GM12878 (cell line): Measurements from ENCODE around the gene PTGR2. TPM values are rescaled to one million over a fixed set of nuclear protein-coding genes. Genes with fewer than 3 reads are reported as not detected.

Experiments
- ATAC-seq: fragments of 200-7000 bp; cut with Tn5 transposase; 3 replicates; pipeline ENCODE4 v1.9.1; 2020; ENCODE audit warnings: mild to moderate bottlenecking, moderate library complexity
- BruUV-seq: library from RNA; stranded (reverse); fragments of 400-500 nt; replicated peaks from 2 replicates; lab custom pipeline; 2021; lab: Mats Ljungman, UMichigan
- CTCF ChIA-PET: fragments of 300-600 bp; sonication (Branson Sonifier 250); formaldehyde crosslinking; extraction: SDS; loops from one replicate; lab custom pipeline; 2021; ENCODE audit warnings: inconsistent platforms; lab: Yijun Ruan, JAX
- POLR2A ChIA-PET: fragments of 350-600 bp; formaldehyde crosslinking; extraction: SDS; loops from one replicate; lab custom pipeline; 2021; ENCODE audit warnings: inconsistent platforms; lab: Charles Lee
- RAD21 ChIA-PET: fragments of 300-600 bp; sonication (Branson Sonifier 250); formaldehyde crosslinking; loops from one replicate; lab custom pipeline; 2023; ENCODE audit warnings: antibody characterized with exemption; ENCODE audit not compliant: unreplicated experiment; lab: Charles Lee
- SMC1A ChIA-PET: fragments of 300-600 bp; sonication (Branson Sonifier 250); formaldehyde crosslinking; loops from one replicate; lab custom pipeline; 2023; ENCODE audit not compliant: unreplicated experiment, uncharacterized antibody; lab: Charles Lee
- DNase-seq: peaks from one replicate; pipeline ENCODE4 v3.0.0-alpha.2; 2011; ENCODE audit warnings: low read depth, low spot score
- FAIRE-seq: peaks from 3 replicates; lab custom pipeline; 2011; peaks lifted over from hg19 to GRCh38; lab: Jason Lieb, UNC
- H2AFZ ChIP-seq: 2 replicates; pipeline ENCODE4 v1.6.0; 2011; ENCODE audit warnings: low read depth, low read length, control low read depth; ENCODE audit not compliant: control insufficient read depth
- H3K27ac ChIP-seq: 2 replicates; pipeline ENCODE4 v1.5.1; 2011; ENCODE audit warnings: control low read depth; ENCODE audit not compliant: control insufficient read depth, insufficient read depth
- H3K27me3 ChIP-seq, 2 experiments: replicated peaks in 1 of 2; 2 replicates each; pipeline versions ENCODE4 v1.6.0 to v1.6.1; 2011; ENCODE audit warnings: low read length in 1 of 2; ENCODE audit not compliant: control insufficient read depth in 2 of 2, insufficient read depth in 2 of 2
- H3K36me3 ChIP-seq, 2 experiments: 2 replicates each; pipeline ENCODE4 v1.5.1; 2011; ENCODE audit warnings: low read length in 1 of 2; ENCODE audit not compliant: control insufficient read depth in 2 of 2, insufficient read depth in 2 of 2
- H3K4me1 ChIP-seq: 2 replicates; pipeline ENCODE4 v1.6.1; 2011; ENCODE audit warnings: mild to moderate bottlenecking, low read length, moderate library complexity, mixed read lengths; ENCODE audit not compliant: control insufficient read depth, insufficient read depth
- H3K4me2 ChIP-seq: 2 replicates; pipeline ENCODE4 v1.6.0; 2011; ENCODE audit warnings: control low read depth; ENCODE audit not compliant: control insufficient read depth, insufficient read depth
- H3K4me3 ChIP-seq: fragments of 200-600 bp; sonication (generic); 2 replicates; pipeline ENCODE4 v1.5.1; 2016
- H3K79me2 ChIP-seq: 2 replicates; pipeline ENCODE4 v1.6.0; 2011; ENCODE audit warnings: low read length; ENCODE audit not compliant: control insufficient read depth, insufficient read depth
- H3K9ac ChIP-seq: 2 replicates; pipeline ENCODE4 v1.8.0; 2011; ENCODE audit warnings: low read length, control low read depth, mixed read lengths; ENCODE audit not compliant: control insufficient read depth, insufficient read depth
- H3K9me3 ChIP-seq: replicated peaks from 3 replicates; pipeline ENCODE4 v1.5.1; 2011; ENCODE audit warnings: mild to moderate bottlenecking, low read length; ENCODE audit not compliant: control insufficient read depth, insufficient read depth
- H4K20me1 ChIP-seq: 2 replicates; pipeline ENCODE4 v1.6.0; 2011; ENCODE audit not compliant: control insufficient read depth, insufficient read depth
- BMI1 ChIP-seq: fragments of 450-650 bp; IDR thresholded peaks from 2 replicates; pipeline ENCODE4 v1.6.1; 2016; ENCODE audit warnings: mild to moderate bottlenecking, moderate library complexity, borderline replicate concordance
- CTCF ChIP-seq, 3 experiments: IDR thresholded peaks in 2 of 3; conservative IDR thresholded peaks in 1 of 3; 2 replicates each; pipeline ENCODE4 v1.5.1; 2011; ENCODE audit warnings: low read depth in 3 of 3, low read length in 3 of 3, mild to moderate bottlenecking in 3 of 3, control low read depth in 2 of 3, moderate library complexity in 2 of 3, inconsistent platforms in 1 of 3, mixed read lengths in 1 of 3; ENCODE audit not compliant: control insufficient read depth in 2 of 3, insufficient read depth in 1 of 3; ENCODE audit errors: extremely low read depth in 1 of 3
- EZH2 ChIP-seq: IDR thresholded peaks from 2 replicates; pipeline ENCODE4 v1.6.1; 2012; ENCODE audit warnings: low read depth, mild to moderate bottlenecking, control low read depth, inconsistent platforms, low read length, borderline replicate concordance; ENCODE audit not compliant: control insufficient read depth
- MTA3 ChIP-seq: IDR thresholded peaks from 2 replicates; pipeline ENCODE4 v1.6.1; 2012; ENCODE audit warnings: low read length, inconsistent platforms, borderline replicate concordance
- PAX8 ChIP-seq: fragments of 450-650 bp; IDR thresholded peaks from 2 replicates; pipeline ENCODE4 v1.6.1; 2017; ENCODE audit warnings: mild to moderate bottlenecking, moderate library complexity
- POLR2A ChIP-seq: IDR thresholded peaks from 2 replicates; pipeline ENCODE4 v1.6.1; 2011; ENCODE audit warnings: low read depth, mild to moderate bottlenecking, low read length
- SP1 ChIP-seq: IDR thresholded peaks from one replicate; pipeline ENCODE4 v1.6.1; 2011; ENCODE audit warnings: low read depth, low read length
- SREBF2 ChIP-seq: IDR thresholded peaks from 2 replicates; pipeline ENCODE4 v1.6.1; 2012; ENCODE audit warnings: mild to moderate bottlenecking, low read length
- ZNF24 ChIP-seq: fragments of 450-650 bp; IDR thresholded peaks from 2 replicates; pipeline ENCODE4 v1.6.1; 2017; ENCODE audit warnings: antibody characterized with exemption, mild to moderate bottlenecking
- WGBS: methylation state at CpG from one replicate; pipeline ENCODE4 v1.1.6; 2016; ENCODE audit warnings: low lambda C conversion rate; ENCODE audit not compliant: insufficient replicate concordance, insufficient coverage; ENCODE audit errors: missing lambda C conversion rate; 5-methylcytosine and 5-hydroxymethylcytosine counted together
- in situ Hi-C: fragments of 300-500 bp; cut with MboI; formaldehyde crosslinking; loops from 9 replicates; pipeline ENCODE4 v1.14.3; 2018; ENCODE audit warnings: mixed read lengths
- intact Hi-C: fragments of 100-400 bp; cut with micrococcal nuclease; formaldehyde crosslinking; loops from one replicate; pipeline ENCODE4 v1.14.2; 2022; ENCODE audit not compliant: unreplicated experiment
- polyA plus RNA-seq, 11 experiments: library from polyadenylated mRNA; depleted of rRNA in 4 of 11; unstranded in 6 of 11; stranded (reverse) in 5 of 11; fragments of >200 nt; fragmentation: Nextera tagmentation in 4 of 11; fragmentation: Illumina TruSeq in 1 of 11; extraction: Ambion mirVana in 4 of 11; extraction: Trizol in 1 of 11; gene quantifications; 1 replicate in 1 of 11; 2 replicates in 10 of 11; pipeline versions ENCODE4 v1.2.1 to v1.2.3, GENCODE V29; 2011 to 2016; ENCODE audit warnings: inconsistent platforms in 2 of 11, missing spikeins in 2 of 11, low read depth in 1 of 11
- total RNA-seq, 4 experiments: library from RNA; depleted of rRNA in 3 of 4; stranded (reverse); fragments of >200 nt in 3 of 4; fragmentation: Illumina TruSeq in 1 of 4; extraction: Trizol in 1 of 4; gene quantifications; 2 replicates each; pipeline versions ENCODE4 v1.2.1 to v1.2.3, GENCODE V29; 2013 to 2021
- TF ChIP-seq, protein P1 (sequence below): fragments of 450-650 bp; IDR thresholded peaks from 2 replicates; pipeline ENCODE4 v1.6.1; 2016; ENCODE audit warnings: mild to moderate bottlenecking, moderate library complexity, borderline replicate concordance

Gene PTGR2
- total and polyA plus RNA-seq, 10 of the 15 experiments (the other 5 are each of a cell fraction or from before 2014, with no cell fraction given): 3.3 to 12.8 (median 8.4) TPM

GRCh38 chr14:73842201-73842600 is 9.4 kb upstream of the PTGR2 start:
- no peak overlapping the region for H2AFZ ChIP-seq
- no peak for DNase-seq
- no peak for FAIRE-seq
- H3K36me3 ChIP-seq: no peaks in the 10 kb centered on the region
- H3K4me2 ChIP-seq: no peak overlapping the region
- RAD21 ChIA-PET: no interaction called here
- 100% methylated on average over 1 of the region's 1 CpG for WGBS
- no TSS peak for BruUV-seq
- H3K27me3 ChIP-seq: no peaks in the 10 kb centered on the region
- POLR2A ChIA-PET: interaction anchor here (0.7 kb wide), 1 partner anchor 12 kb away, joined by 5 read pairs; no protein-coding TSS in a partner anchor
- ATAC-seq: no peak
- intact Hi-C loops: no loop called here
- H3K27ac ChIP-seq: no peak overlapping the region
- H3K4me3 ChIP-seq: no peak overlapping the region
- H4K20me1 ChIP-seq: no peaks in the 10 kb centered on the region
- H3K9ac ChIP-seq: no peak overlapping the region
- CTCF ChIA-PET: interaction anchor here (1.4 to 1.5 kb wide), 2 partner anchors 11 to 252 kb away, joined by 3 read pairs; no protein-coding TSS in a partner anchor
- no peaks in the 10 kb centered on the region; the same call in 2 of the 3 replicates for H3K9me3 ChIP-seq
- SMC1A ChIA-PET: interaction anchor here (1.1 to 1.2 kb wide), 2 partner anchors 9 to 109 kb away, joined by 3 read pairs; partner anchors contain the start of gene PTGR2
- no peaks in the 10 kb centered on the region for H3K4me1 ChIP-seq
- in situ Hi-C loops: no loop called here
- H3K79me2 ChIP-seq: no peaks in the 10 kb centered on the region
- no peak for TF ChIP-seq ZNF24
- no peak for TF ChIP-seq SREBF2
- TF ChIP-seq BMI1: no peak
- TF ChIP-seq POLR2A: no peak
- no peak for TF ChIP-seq EZH2
- no peak for TF ChIP-seq CTCF (IDR thresholded peaks at IDR 0.05 in 2 of 3, conservative IDR thresholded peaks at IDR 0.05 in 1 of 3; ENCODE audit: control insufficient read depth in 2 of 3, extremely low read depth in 1 of 3, insufficient read depth in 1 of 3, low read depth in 3 of 3, low read length in 3 of 3)
- no peak for TF ChIP-seq SP1
- no peak for TF ChIP-seq PAX8
- TF ChIP-seq, protein P1, sequence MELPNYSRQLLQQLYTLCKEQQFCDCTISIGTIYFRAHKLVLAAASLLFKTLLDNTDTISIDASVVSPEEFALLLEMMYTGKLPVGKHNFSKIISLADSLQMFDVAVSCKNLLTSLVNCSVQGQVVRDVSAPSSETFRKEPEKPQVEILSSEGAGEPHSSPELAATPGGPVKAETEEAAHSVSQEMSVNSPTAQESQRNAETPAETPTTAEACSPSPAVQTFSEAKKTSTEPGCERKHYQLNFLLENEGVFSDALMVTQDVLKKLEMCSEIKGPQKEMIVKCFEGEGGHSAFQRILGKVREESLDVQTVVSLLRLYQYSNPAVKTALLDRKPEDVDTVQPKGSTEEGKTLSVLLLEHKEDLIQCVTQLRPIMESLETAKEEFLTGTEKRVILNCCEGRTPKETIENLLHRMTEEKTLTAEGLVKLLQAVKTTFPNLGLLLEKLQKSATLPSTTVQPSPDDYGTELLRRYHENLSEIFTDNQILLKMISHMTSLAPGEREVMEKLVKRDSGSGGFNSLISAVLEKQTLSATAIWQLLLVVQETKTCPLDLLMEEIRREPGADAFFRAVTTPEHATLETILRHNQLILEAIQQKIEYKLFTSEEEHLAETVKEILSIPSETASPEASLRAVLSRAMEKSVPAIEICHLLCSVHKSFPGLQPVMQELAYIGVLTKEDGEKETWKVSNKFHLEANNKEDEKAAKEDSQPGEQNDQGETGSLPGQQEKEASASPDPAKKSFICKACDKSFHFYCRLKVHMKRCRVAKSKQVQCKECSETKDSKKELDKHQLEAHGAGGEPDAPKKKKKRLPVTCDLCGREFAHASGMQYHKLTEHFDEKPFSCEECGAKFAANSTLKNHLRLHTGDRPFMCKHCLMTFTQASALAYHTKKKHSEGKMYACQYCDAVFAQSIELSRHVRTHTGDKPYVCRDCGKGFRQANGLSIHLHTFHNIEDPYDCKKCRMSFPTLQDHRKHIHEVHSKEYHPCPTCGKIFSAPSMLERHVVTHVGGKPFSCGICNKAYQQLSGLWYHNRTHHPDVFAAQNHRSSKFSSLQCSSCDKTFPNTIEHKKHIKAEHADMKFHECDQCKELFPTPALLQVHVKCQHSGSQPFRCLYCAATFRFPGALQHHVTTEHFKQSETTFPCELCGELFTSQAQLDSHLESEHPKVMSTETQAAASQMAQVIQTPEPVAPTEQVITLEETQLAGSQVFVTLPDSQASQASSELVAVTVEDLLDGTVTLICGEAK: no peak
- TF ChIP-seq MTA3: no peak
